ENCODE results near the gene BTNL2. TPM values are rescaled to one million over a fixed set of nuclear protein-coding genes. Genes with fewer than 3 reads are reported as not detected.

The BTNL2 gene
- polyA plus RNA-seq, 2 of the 4 experiments (the other 2 are of a cell fraction) = not detected

GRCh38 chr6:32387589-32388340, 19.2 kb downstream of the BTNL2 start:
- TF ChIP-seq NPAS2 (CRISPR knock-in tag; IDR thresholded peaks at IDR 0.05; ENCODE audit: borderline replicate concordance) (no peak), CTCF (IDR thresholded peaks at IDR 0.05) (no peak), POLR2A (IDR thresholded peaks at IDR 0.05; ENCODE audit: low read length) (no peak), BHLHE40 (IDR thresholded peaks at IDR 0.05; ENCODE audit: low read depth, low read length) (no peak), JUNB (IDR thresholded peaks at IDR 0.05) (no peak), PHF8 (IDR thresholded peaks at IDR 0.05; ENCODE audit: borderline replicate concordance, low read depth) (no peak), HOXA7 (CRISPR knock-in tag; IDR thresholded peaks at IDR 0.05) (no peak), HOXB5 (CRISPR knock-in tag; IDR thresholded peaks at IDR 0.05) (no peak), BCL3 (IDR thresholded peaks at IDR 0.05) (no peak), E2F6 (IDR thresholded peaks at IDR 0.05; ENCODE audit: borderline replicate concordance, low read depth) (no peak)
- Histone ChIP-seq H3K27ac (no peak overlapping the region), H3K4me1 (no peaks in the 10 kb centered on the region), H3K4me2 (no peak overlapping the region), H3K9me3 (no peaks in the 10 kb centered on the region), H3K4me3 (no peak overlapping the region)
- DNase-seq (ENCODE audit: low read depth in 1 of 2, low spot score in 1 of 2) (no peak), FAIRE-seq (no peak), ATAC-seq (no peak)
- WGBS (ENCODE audit: missing lambda C conversion rate) = 12% methylated on average over 6 of the region's 6 CpGs
- CTCF ChIA-PET = no interaction called here
- POLR2A ChIA-PET = no interaction called here

GRCh38 chr6:32386040-32386439, 20.9 kb downstream of the BTNL2 start:
- ChIA-PET CTCF (interaction anchor here (0.8 kb wide), 1 partner anchor 27 kb away, joined by 4 read pairs; no protein-coding TSS in a partner anchor), POLR2A (no interaction called here)
- ATAC-seq (no peak), FAIRE-seq (no peak), DNase-seq (ENCODE audit: low read depth in 1 of 2, low spot score in 1 of 2) (no peak)
- H3K4me2 ChIP-seq = no peak overlapping the region
- no peak overlapping the region for H3K27ac ChIP-seq
- H3K4me3 ChIP-seq = no peak overlapping the region
- TF ChIP-seq POLR2AphosphoS2 (conservative IDR thresholded peaks at IDR 0.05; ENCODE audit: low read length) (no peak), SREBF2 (IDR thresholded peaks at IDR 0.05) (no peak), RCOR1 (IDR thresholded peaks at IDR 0.05; ENCODE audit: low read depth, low read length) (no peak), ZC3H11A (IDR thresholded peaks at IDR 0.05) (no peak), BCL3 (IDR thresholded peaks at IDR 0.05) (no peak), CHD2 (IDR thresholded peaks at IDR 0.05; ENCODE audit: low read length, partially characterized antibody) (no peak), ATOH8 (CRISPR knock-in tag; IDR thresholded peaks at IDR 0.05; ENCODE audit: low read depth) (no peak), ELK1 (IDR thresholded peaks at IDR 0.05; ENCODE audit: low read depth, low read length) (no peak), RAD21 (conservative IDR thresholded peaks at IDR 0.05 in 1 of 2, IDR thresholded peaks at IDR 0.05 in 1 of 2) (no peak), TP53 (CRISPR knock-in tag; IDR thresholded peaks at IDR 0.05) (no peak), MAZ (IDR thresholded peaks at IDR 0.05; ENCODE audit: borderline replicate concordance, low read depth, low read length) (no peak), JUNB (IDR thresholded peaks at IDR 0.05) (no peak), HEYL (CRISPR knock-in tag; IDR thresholded peaks at IDR 0.05) (no peak), HES2 (IDR thresholded peaks at IDR 0.05) (no peak), CEBPB (IDR thresholded peaks at IDR 0.05) (no peak), HDAC2 (IDR thresholded peaks at IDR 0.05) (no peak), JUN (IDR thresholded peaks at IDR 0.05) (no peak)
- H3K4me1 ChIP-seq = no peaks in the 10 kb centered on the region
- H3K9me3 ChIP-seq = no peaks in the 10 kb centered on the region
- 70% methylated on average over 1 of the region's 1 CpG for WGBS (ENCODE audit: missing lambda C conversion rate)

Data from A549 (cell line).